A673 (cell line): Measurements from ENCODE around the gene BTBD16.

Experiments
- EZH2 ChIP-seq: fragments of 200-600 bp; sonication (generic); IDR thresholded peaks from 2 replicates; pipeline ENCODE4 v1.6.1; 2017; ENCODE audit warnings: borderline replicate concordance, low read depth, mild to moderate bottlenecking, mixed read lengths, antibody characterized with exemption, low read length; ENCODE audit not compliant: poor library complexity, severe bottlenecking
- TF ChIP-seq, protein P1 (sequence below): fragments of 300-800, 200-600 bp; sonication (generic); conservative IDR thresholded peaks from 2 replicates; pipeline ENCODE4 v1.5.1; 2017; ENCODE audit warnings: low read depth, mild to moderate bottlenecking, antibody characterized with exemption, low read length, moderate library complexity, mixed read lengths

- TF ChIP-seq, protein P1, sequence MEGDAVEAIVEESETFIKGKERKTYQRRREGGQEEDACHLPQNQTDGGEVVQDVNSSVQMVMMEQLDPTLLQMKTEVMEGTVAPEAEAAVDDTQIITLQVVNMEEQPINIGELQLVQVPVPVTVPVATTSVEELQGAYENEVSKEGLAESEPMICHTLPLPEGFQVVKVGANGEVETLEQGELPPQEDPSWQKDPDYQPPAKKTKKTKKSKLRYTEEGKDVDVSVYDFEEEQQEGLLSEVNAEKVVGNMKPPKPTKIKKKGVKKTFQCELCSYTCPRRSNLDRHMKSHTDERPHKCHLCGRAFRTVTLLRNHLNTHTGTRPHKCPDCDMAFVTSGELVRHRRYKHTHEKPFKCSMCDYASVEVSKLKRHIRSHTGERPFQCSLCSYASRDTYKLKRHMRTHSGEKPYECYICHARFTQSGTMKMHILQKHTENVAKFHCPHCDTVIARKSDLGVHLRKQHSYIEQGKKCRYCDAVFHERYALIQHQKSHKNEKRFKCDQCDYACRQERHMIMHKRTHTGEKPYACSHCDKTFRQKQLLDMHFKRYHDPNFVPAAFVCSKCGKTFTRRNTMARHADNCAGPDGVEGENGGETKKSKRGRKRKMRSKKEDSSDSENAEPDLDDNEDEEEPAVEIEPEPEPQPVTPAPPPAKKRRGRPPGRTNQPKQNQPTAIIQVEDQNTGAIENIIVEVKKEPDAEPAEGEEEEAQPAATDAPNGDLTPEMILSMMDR, result no peak
- no peak for TF ChIP-seq EZH2
Measured at GRCh38 chr10:122310311-122311050, 39.4 kb downstream of the BTBD16 start.
